GM12878 (cell line): ENCODE results near the gene KRTCAP3. TPM values are rescaled to one million over a fixed set of nuclear protein-coding genes. Genes with fewer than 3 reads are reported as not detected.
A peak's percentile ranks its signal among the peaks of the same experiment; 100 is the strongest.

ENCODE experiments used
- ATF3 ChIP-seq: IDR thresholded peaks from 2 replicates; pipeline ENCODE4 v1.6.1; 2011; ENCODE audit warnings: low read depth, mild to moderate bottlenecking, low read length, moderate library complexity, borderline replicate concordance; ENCODE audit errors: extremely low read depth
- BACH1 ChIP-seq: fragments of 450-650 bp; IDR thresholded peaks from 2 replicates; pipeline ENCODE4 v1.6.1; 2017; ENCODE audit warnings: mild to moderate bottlenecking, borderline replicate concordance
- BCL3 ChIP-seq: IDR thresholded peaks from 2 replicates; pipeline ENCODE4 v1.6.1; 2011; ENCODE audit warnings: borderline replicate concordance, low read depth, mild to moderate bottlenecking, moderate library complexity, low read length; ENCODE audit not compliant: insufficient read depth, poor library complexity, severe bottlenecking
- BCLAF1 ChIP-seq: fragments of 450-650 bp; IDR thresholded peaks from 2 replicates; pipeline ENCODE4 v1.6.1; 2017; ENCODE audit warnings: antibody characterized with exemption, mild to moderate bottlenecking, moderate library complexity
- BHLHE40 ChIP-seq, 2 experiments: fragments of 450-650 bp in 1 of 2; IDR thresholded peaks; 2 replicates each; pipeline ENCODE4 v1.6.1; 2011 to 2017; ENCODE audit warnings: low read depth in 2 of 2, borderline replicate concordance in 1 of 2, improper control_type of control experiment in 1 of 2, low read length in 1 of 2, mild to moderate bottlenecking in 1 of 2
- CHD2 ChIP-seq: IDR thresholded peaks from 2 replicates; pipeline ENCODE4 v1.6.1; 2011; ENCODE audit warnings: low read depth, low read length, improper control_type of control experiment, borderline replicate concordance
- GATAD2B ChIP-seq: fragments of 450-650 bp; conservative IDR thresholded peaks from 2 replicates; pipeline ENCODE4 v1.6.1; 2017; ENCODE audit warnings: low read depth, mild to moderate bottlenecking, moderate library complexity
- HDAC2 ChIP-seq: fragments of 200-600 bp; sonication (generic); IDR thresholded peaks from 2 replicates; pipeline ENCODE4 v1.6.1; 2017
- IKZF1 ChIP-seq: fragments of 450-650 bp; conservative IDR thresholded peaks from 2 replicates; pipeline ENCODE4 v1.6.1; 2017; ENCODE audit warnings: antibody characterized with exemption, mild to moderate bottlenecking
- MTA3 ChIP-seq: IDR thresholded peaks from 2 replicates; pipeline ENCODE4 v1.6.1; 2012; ENCODE audit warnings: low read length, inconsistent platforms, borderline replicate concordance
- MXI1 ChIP-seq: fragments of 150-350 bp; IDR thresholded peaks from 2 replicates; pipeline ENCODE4 v1.6.1; 2011; ENCODE audit warnings: low read depth, mild to moderate bottlenecking, inconsistent platforms, low read length, improper control_type of control experiment
- NFIC ChIP-seq: IDR thresholded peaks from 2 replicates; pipeline ENCODE4 v1.6.1; 2012; ENCODE audit warnings: low read depth, mild to moderate bottlenecking, inconsistent platforms, low read length, moderate library complexity
- NFXL1 ChIP-seq: fragments of 450-650 bp; IDR thresholded peaks from 2 replicates; pipeline ENCODE4 v1.6.1; 2017; ENCODE audit warnings: antibody characterized with exemption, mild to moderate bottlenecking, borderline replicate concordance
- NR2C1 ChIP-seq: fragments of 450-650 bp; IDR thresholded peaks from 2 replicates; pipeline ENCODE4 v1.6.1; 2017; ENCODE audit warnings: antibody characterized with exemption, mild to moderate bottlenecking, moderate library complexity
- PAX5 ChIP-seq: IDR thresholded peaks from 2 replicates; pipeline ENCODE4 v1.6.1; 2011; ENCODE audit warnings: low read depth, low read length, borderline replicate concordance
- PBX3 ChIP-seq: IDR thresholded peaks from 2 replicates; pipeline ENCODE4 v1.6.1; 2011; ENCODE audit warnings: mild to moderate bottlenecking, low read depth, low read length, moderate library complexity; ENCODE audit not compliant: insufficient replicate concordance
- POLR2AphosphoS5 ChIP-seq: IDR thresholded peaks from 2 replicates; pipeline ENCODE4 v1.6.1; 2011; ENCODE audit warnings: mild to moderate bottlenecking, low read length, inconsistent platforms
- RFX5 ChIP-seq: IDR thresholded peaks from 2 replicates; pipeline ENCODE4 v1.6.1; 2011; ENCODE audit warnings: low read depth, low read length, improper control_type of control experiment
- RUNX3 ChIP-seq: IDR thresholded peaks from 2 replicates; pipeline ENCODE4 v1.6.1; 2012; ENCODE audit warnings: low read length, inconsistent platforms
- SMAD5 ChIP-seq: IDR thresholded peaks from 2 replicates; pipeline ENCODE4 v1.6.1; 2016; ENCODE audit warnings: antibody characterized with exemption, low read depth
- SREBF2 ChIP-seq: IDR thresholded peaks from 2 replicates; pipeline ENCODE4 v1.6.1; 2012; ENCODE audit warnings: mild to moderate bottlenecking, low read length
- SRF ChIP-seq, 2 experiments: IDR thresholded peaks; 2 replicates each; pipeline ENCODE4 v1.6.1; 2011; ENCODE audit warnings: low read depth in 2 of 2, low read length in 2 of 2, mild to moderate bottlenecking in 1 of 2, moderate library complexity in 1 of 2
- WRNIP1 ChIP-seq: IDR thresholded peaks from 2 replicates; pipeline ENCODE4 v1.6.1; 2011; ENCODE audit warnings: low read depth, low read length, improper control_type of control experiment, borderline replicate concordance
- ZZZ3 ChIP-seq: IDR thresholded peaks from 2 replicates; pipeline ENCODE4 v1.6.1; 2011; ENCODE audit warnings: low read depth; ENCODE audit not compliant: control insufficient read depth, insufficient read length
- polyA plus RNA-seq, 11 experiments: library from polyadenylated mRNA; depleted of rRNA in 4 of 11; unstranded in 6 of 11; stranded (reverse) in 5 of 11; fragments of >200 nt; fragmentation: Nextera tagmentation in 4 of 11; fragmentation: Illumina TruSeq in 1 of 11; extraction: Ambion mirVana in 4 of 11; extraction: Trizol in 1 of 11; gene quantifications; 1 replicate in 1 of 11; 2 replicates in 10 of 11; pipeline versions ENCODE4 v1.2.1 to v1.2.3, GENCODE V29; 2011 to 2016; ENCODE audit warnings: inconsistent platforms in 2 of 11, missing spikeins in 2 of 11, low read depth in 1 of 11
- total RNA-seq, 4 experiments: library from RNA; depleted of rRNA in 3 of 4; stranded (reverse); fragments of >200 nt in 3 of 4; fragmentation: Illumina TruSeq in 1 of 4; extraction: Trizol in 1 of 4; gene quantifications; 2 replicates each; pipeline versions ENCODE4 v1.2.1 to v1.2.3, GENCODE V29; 2013 to 2021

The KRTCAP3 gene
- total and polyA plus RNA-seq, 10 of the 15 experiments (the other 5 are each of a cell fraction or from before 2014, with no cell fraction given), result 0.26 to 2.2 (median 0.82) TPM; not detected in 1

GRCh38 chr2:27409321-27410073, 32.7 kb upstream of the KRTCAP3 start, which contains the start of gene PPM1G (continued):
- TF ChIP-seq CHD2 (peak; percentile 99), SMAD5 (peak; percentile 88), NR2C1 (peak; percentile 51; the same call in 1 of the 2 replicates), POLR2AphosphoS5 (peak; percentile 93), SREBF2 (0 out of 2 replicates have a peak, but pooled peaks have one; percentile 24), NFIC (no peak), IKZF1 (peak; percentile 83), BCLAF1 (no peak), MXI1 (peak; percentile 79), SRF (IDR thresholded peaks at IDR 0.05; ENCODE audit: low read depth in 2 of 2, low read length in 2 of 2) (no peak), PBX3 (no peak), ATF3 (no peak), ZZZ3 (no peak), MTA3 (no peak), PAX5 (0 out of 2 replicates have a peak, but pooled peaks have one; percentile 0), GATAD2B (peak; percentile 92), NFXL1 (no peak), RFX5 (peak; percentile 67; the same call in 1 of the 2 replicates), HDAC2 (no peak), RUNX3 (0 out of 2 replicates have a peak, but pooled peaks have one; percentile 36), WRNIP1 (0 out of 2 replicates have a peak, but pooled peaks have one; percentile 55), BACH1 (0 out of 2 replicates have a peak, but pooled peaks have one; percentile 27), BCL3 (peak; percentile 50), BHLHE40 (IDR thresholded peaks at IDR 0.05; ENCODE audit: borderline replicate concordance in 1 of 2, low read depth in 2 of 2, low read length in 1 of 2) (peak in 1 of 2 experiments; percentile 49; a peak in 1 of 4 replicates)
